Stimulated activated CD8-positive, alpha-beta memory T cell treated with anti-CD3 and anti-CD28 coated beads, Interleukin-4, amount 100 ng/mL, for 48 hours (primary cell): ENCODE data around the gene ANKRD42.
A peak's percentile ranks its signal among the peaks of the same experiment; 100 is the strongest.

ENCODE experiments used
- DNase-seq: peaks from one replicate; pipeline ENCODE4 v3.0.0-alpha.2; 2020

The ANKRD42 gene

GRCh38 chr11:83193315-83194280 is at the start of gene ANKRD42:
Gene ANKRD42, plus strand, starts transcription at chr11:83193712. Its CDS starts 959 bp downstream, at chr11:83194671.
- peak; percentile 92 for DNase-seq

DNA sequence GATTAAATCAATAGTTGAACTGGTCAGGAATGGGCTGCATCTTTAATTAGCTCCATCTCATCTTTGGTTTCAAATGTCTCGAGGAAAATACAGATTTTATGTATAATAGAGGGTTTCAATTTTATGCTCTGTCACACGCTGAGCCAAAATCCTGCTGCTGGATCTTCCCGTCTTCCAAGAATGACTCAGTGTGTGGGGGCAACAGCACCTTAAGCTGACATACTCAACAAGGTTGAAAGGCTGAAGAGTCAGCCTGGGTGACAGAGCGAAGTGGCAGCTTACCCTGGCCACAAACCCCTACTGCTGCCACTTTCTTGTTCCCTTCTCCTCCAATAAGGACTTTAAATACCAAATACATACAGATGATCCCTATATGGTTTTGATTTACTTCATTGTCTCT is 45.6 kb upstream of the ANKRD42 start:
- no peak for DNase-seq

DNA sequence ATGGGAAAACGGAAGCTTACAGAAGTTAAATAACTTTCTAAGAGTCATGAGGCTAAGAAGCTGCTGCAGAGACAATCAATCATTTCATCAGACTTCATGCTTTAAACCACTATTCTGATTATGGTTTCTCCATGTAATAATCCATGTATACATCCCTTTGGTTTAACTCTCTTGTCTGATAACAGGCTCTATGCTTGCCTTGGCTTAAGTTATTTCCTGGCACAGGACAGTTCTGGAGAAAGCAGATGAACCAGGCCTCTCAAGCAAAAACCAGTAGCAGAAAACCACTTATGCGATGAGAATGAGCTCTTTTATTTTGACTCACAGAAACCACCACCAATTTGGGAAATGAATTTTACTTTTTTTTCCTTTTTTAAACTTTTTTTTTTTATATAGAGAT is 43.1 kb upstream of the ANKRD42 start:
- DNase-seq: no peak

GRCh38 chr11:83151274-83151977 is 42.1 kb upstream of the ANKRD42 start:
- no peak for DNase-seq

- no peak for DNase-seq
Observed at GRCh38 chr11:83152264-83152663, 41.2 kb upstream of the ANKRD42 start.

- DNase-seq: no peak
Observed at GRCh38 chr11:83153764-83154163, 39.7 kb upstream of the ANKRD42 start.

GRCh38 chr11:83156144-83156995 is 37.1 kb upstream of the ANKRD42 start:
- peak; percentile 97 for DNase-seq

GRCh38 chr11:83156996-83157593 is 36.4 kb upstream of the ANKRD42 start, which contains the start of gene PCF11:
Gene PCF11, plus strand, starts transcription at chr11:83157131. Its CDS starts 309 bp downstream, at chr11:83157440.
- DNase-seq: no peak

GRCh38 chr11:83157594-83158356 is 35.7 kb upstream of the ANKRD42 start:
- DNase-seq: peak; percentile 67

GRCh38 chr11:83158357-83158786 is 35.1 kb upstream of the ANKRD42 start:
- no peak for DNase-seq

GRCh38 chr11:83158965-83159901 is 34.3 kb upstream of the ANKRD42 start:
- no peak for DNase-seq

DNA sequence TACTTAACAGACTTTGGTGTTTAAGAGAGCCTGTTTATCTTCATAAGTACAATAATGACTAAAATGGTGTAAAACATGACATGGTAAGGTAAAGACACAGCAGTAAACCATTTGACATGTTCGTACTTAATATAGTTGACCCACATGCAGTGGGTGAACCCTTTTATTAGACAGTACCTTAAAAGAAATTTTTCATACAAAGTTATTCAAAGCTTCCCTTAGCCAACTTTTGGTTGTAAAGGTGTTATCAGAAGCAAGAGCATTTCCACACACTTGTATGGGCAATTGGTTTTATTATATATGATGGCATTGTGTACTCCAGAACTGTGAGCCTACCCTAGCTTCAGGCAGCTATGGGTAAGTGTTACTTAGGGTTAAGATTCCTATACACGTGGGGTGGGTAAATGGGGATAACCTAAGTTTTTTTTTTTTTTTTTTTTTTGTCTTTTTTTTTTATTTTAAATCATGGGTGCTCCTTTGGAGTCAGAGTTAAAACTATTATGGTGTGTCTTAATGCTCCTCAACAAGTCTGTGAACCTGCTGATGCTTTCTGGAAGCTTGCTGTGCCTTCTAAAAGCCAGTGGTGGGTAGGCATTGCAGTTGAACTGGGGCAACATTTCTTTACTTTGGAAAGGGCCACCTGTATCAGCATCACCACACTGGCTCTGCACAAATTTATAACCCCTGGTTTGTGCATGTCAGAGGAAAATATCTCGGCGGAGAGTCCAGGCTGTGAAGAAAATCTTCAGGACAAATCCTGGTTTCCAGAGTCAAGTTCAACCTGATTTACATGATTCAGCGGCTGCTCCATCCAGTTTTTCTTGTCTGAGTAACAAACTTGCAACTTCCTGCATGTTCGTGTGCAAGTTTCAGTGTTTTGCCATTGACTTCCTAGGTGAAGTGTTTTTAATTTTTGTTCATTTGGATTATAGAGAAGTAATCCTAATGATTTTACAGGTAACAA is 33.3 kb upstream of the ANKRD42 start:
- no peak for DNase-seq

- DNase-seq: no peak
Observed at GRCh38 chr11:83161610-83162199, 31.8 kb upstream of the ANKRD42 start.

- no peak for DNase-seq
Observed at GRCh38 chr11:83162377-83162776, 31.1 kb upstream of the ANKRD42 start.

- no peak for DNase-seq
Observed at GRCh38 chr11:83166193-83166866, 27.2 kb upstream of the ANKRD42 start.

- no peak for DNase-seq
Observed at GRCh38 chr11:83168756-83169155, 24.8 kb upstream of the ANKRD42 start.

DNA sequence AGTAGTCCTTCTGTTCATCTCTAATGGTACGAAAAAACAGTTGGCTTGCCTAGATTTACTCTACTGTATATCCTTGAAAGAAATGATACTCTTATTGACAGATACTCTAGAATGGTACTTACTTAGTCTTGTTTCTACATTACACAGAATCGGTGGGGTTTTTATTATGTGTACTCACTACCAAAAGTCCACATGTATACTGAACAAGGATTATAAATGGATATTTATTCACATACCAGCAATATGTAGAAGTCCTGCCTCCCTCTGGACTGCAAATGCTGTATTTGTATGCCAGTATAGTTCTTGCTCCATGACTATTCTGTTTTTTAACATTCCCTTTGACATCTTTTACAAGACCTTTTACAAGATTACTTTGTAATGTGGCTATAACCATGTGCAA is 22.6 kb upstream of the ANKRD42 start:
- no peak for DNase-seq

GRCh38 chr11:83172551-83172950 is 21.0 kb upstream of the ANKRD42 start:
- no peak for DNase-seq
